Keratinocyte (primary cell): ENCODE data around the gene ST8SIA2. TPM values are rescaled to one million over a fixed set of nuclear protein-coding genes. Genes with fewer than 3 reads are reported as not detected.

ENCODE experiments used
- DNase-seq: peaks from one replicate; pipeline ENCODE4 v3.0.0-alpha.2; 2011; ENCODE audit warnings: low read depth, missing footprints, low spot score
- FAIRE-seq: peaks from 2 replicates; lab custom pipeline; 2011; peaks lifted over from hg19 to GRCh38; lab: Jason Lieb, UNC
- H2AFZ ChIP-seq: 2 replicates; pipeline ENCODE4 v1.6.0; 2012; ENCODE audit warnings: low read length, control low read depth, inconsistent platforms; ENCODE audit not compliant: control insufficient read depth
- H3K27ac ChIP-seq: 2 replicates; pipeline ENCODE4 v1.5.1; 2011; ENCODE audit warnings: low read length; ENCODE audit not compliant: control insufficient read depth, insufficient read depth
- H3K27me3 ChIP-seq: 3 replicates; pipeline ENCODE4 v1.6.0; 2011; ENCODE audit warnings: low read length; ENCODE audit not compliant: control insufficient read depth, insufficient read depth; ENCODE audit errors: extremely low read depth
- H3K36me3 ChIP-seq, 2 experiments: 2 replicates in 1 of 2; 3 replicates in 1 of 2; pipeline ENCODE4 v1.5.1; 2011; ENCODE audit warnings: low read length in 2 of 2, mild to moderate bottlenecking in 1 of 2; ENCODE audit not compliant: control insufficient read depth in 2 of 2, insufficient read depth in 2 of 2; ENCODE audit errors: extremely low read depth in 1 of 2
- H3K4me1 ChIP-seq: 3 replicates; pipeline ENCODE4 v1.5.1; 2011; ENCODE audit warnings: low read length; ENCODE audit not compliant: control insufficient read depth, insufficient read depth; ENCODE audit errors: extremely low read depth
- H3K4me2 ChIP-seq: 3 replicates; pipeline ENCODE4 v1.6.0; 2011; ENCODE audit warnings: low read depth, low read length; ENCODE audit not compliant: control insufficient read depth, insufficient read depth; ENCODE audit errors: extremely low read depth
- H3K4me3 ChIP-seq, 3 experiments: fragments of 200-600 bp in 1 of 3; sonication (generic) in 1 of 3; 2 replicates in 2 of 3; 3 replicates in 1 of 3; pipeline ENCODE4 v1.5.1; 2011 to 2016; ENCODE audit warnings: low read length in 3 of 3, mild to moderate bottlenecking in 3 of 3, control low read depth in 2 of 3, inconsistent platforms in 1 of 3, low read depth in 1 of 3, mixed read lengths in 1 of 3, mixed run types in 1 of 3, moderate library complexity in 1 of 3; ENCODE audit not compliant: control insufficient read depth in 2 of 3, insufficient read depth in 2 of 3; ENCODE audit errors: extremely low read depth in 1 of 3
- H3K79me2 ChIP-seq: 2 replicates; pipeline ENCODE4 v1.6.0; 2012; ENCODE audit warnings: low read length; ENCODE audit not compliant: control insufficient read depth, insufficient read depth
- H3K9ac ChIP-seq: 3 replicates; pipeline ENCODE4 v1.6.0; 2011; ENCODE audit warnings: low read length; ENCODE audit not compliant: control insufficient read depth, insufficient read depth; ENCODE audit errors: extremely low read depth
- H3K9me1 ChIP-seq: 3 replicates; pipeline ENCODE4 v1.6.0; 2011; ENCODE audit warnings: low read length; ENCODE audit not compliant: control insufficient read depth, insufficient read depth; ENCODE audit errors: extremely low read depth
- H3K9me3 ChIP-seq: 2 replicates; pipeline ENCODE4 v1.5.1; 2012; ENCODE audit warnings: low read depth, low read length; ENCODE audit not compliant: control insufficient read depth
- H4K20me1 ChIP-seq: 3 replicates; pipeline ENCODE4 v1.6.0; 2011; ENCODE audit warnings: low read length; ENCODE audit not compliant: control insufficient read depth, insufficient read depth; ENCODE audit errors: extremely low read depth
- EZH2 ChIP-seq: IDR thresholded peaks from one replicate; pipeline ENCODE4 v1.6.1; 2012; ENCODE audit warnings: inconsistent platforms, mild to moderate bottlenecking, low read length, moderate library complexity
- dilution Hi-C: fragments of 300-500 bp; cut with MboI; formaldehyde crosslinking; loops from one replicate; pipeline ENCODE4 v1.7.0; 2020; ENCODE audit warnings: low sequenced_read_pairs; ENCODE audit not compliant: extremely low pct_ligation_motif_present
- polyA plus RNA-seq, 5 experiments: library from polyadenylated mRNA; depleted of rRNA in 3 of 5; stranded (reverse) in 3 of 5; stranded (forward) in 1 of 5; unstranded in 1 of 5; fragments of >200 nt; gene quantifications; 1 replicate in 1 of 5; 2 replicates in 3 of 5; 3 replicates in 1 of 5; pipeline versions ENCODE4 v1.2.1 to v1.2.3, GENCODE V29; 2011 to 2012; ENCODE audit warnings: missing spikeins in 2 of 5, low read depth in 1 of 5, low replicate concordance in 1 of 5
- TF ChIP-seq, protein P1 (sequence below), 3 experiments: IDR thresholded peaks in 1 of 3; conservative IDR thresholded peaks in 1 of 3; optimal IDR thresholded peaks in 1 of 3; 2 replicates in 2 of 3; 3 replicates in 1 of 3; pipeline versions ENCODE3 to v1.5.1; 2011; ENCODE audit warnings: low read length in 3 of 3, mild to moderate bottlenecking in 3 of 3, moderate library complexity in 2 of 3, control low read depth in 1 of 3, inconsistent platforms in 1 of 3; ENCODE audit not compliant: insufficient read depth in 2 of 3; ENCODE audit errors: extremely low read depth in 1 of 3

ST8SIA2 gene
- polyA plus RNA-seq, 1 donor (not counting 4 experiments of a cell fraction or from before 2014, with no cell fraction given) = 0.22 TPM

DNA sequence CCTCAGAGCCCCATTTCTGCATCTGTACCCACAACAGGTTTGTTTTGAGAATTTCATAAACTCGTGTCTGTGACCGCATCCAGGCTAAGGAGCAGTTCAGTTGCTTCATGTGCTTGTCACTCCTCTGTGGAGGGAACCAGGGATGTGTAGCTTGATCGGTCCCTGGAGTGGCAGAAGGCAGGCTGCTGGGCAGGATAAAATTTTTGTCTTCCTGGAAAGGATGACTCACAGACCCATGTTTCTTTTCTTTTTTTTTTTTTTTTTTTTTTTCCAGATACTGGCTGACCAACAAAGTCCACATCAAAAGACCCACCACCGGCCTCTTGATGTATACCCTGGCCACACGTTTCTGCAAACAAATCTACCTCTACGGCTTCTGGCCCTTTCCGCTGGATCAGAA, 70.1 kb downstream of the ST8SIA2 start:
- no peak overlapping the region for H2AFZ ChIP-seq
- H3K36me3 ChIP-seq = no peaks in the 10 kb centered on the region
- FAIRE-seq = no peak
- dilution Hi-C loops = no loop called here
- no peak for DNase-seq
- H3K4me2 ChIP-seq = no peak overlapping the region
- TF ChIP-seq, protein P1, sequence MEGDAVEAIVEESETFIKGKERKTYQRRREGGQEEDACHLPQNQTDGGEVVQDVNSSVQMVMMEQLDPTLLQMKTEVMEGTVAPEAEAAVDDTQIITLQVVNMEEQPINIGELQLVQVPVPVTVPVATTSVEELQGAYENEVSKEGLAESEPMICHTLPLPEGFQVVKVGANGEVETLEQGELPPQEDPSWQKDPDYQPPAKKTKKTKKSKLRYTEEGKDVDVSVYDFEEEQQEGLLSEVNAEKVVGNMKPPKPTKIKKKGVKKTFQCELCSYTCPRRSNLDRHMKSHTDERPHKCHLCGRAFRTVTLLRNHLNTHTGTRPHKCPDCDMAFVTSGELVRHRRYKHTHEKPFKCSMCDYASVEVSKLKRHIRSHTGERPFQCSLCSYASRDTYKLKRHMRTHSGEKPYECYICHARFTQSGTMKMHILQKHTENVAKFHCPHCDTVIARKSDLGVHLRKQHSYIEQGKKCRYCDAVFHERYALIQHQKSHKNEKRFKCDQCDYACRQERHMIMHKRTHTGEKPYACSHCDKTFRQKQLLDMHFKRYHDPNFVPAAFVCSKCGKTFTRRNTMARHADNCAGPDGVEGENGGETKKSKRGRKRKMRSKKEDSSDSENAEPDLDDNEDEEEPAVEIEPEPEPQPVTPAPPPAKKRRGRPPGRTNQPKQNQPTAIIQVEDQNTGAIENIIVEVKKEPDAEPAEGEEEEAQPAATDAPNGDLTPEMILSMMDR (optimal IDR thresholded peaks at IDR 0.05 in 1 of 3, IDR thresholded peaks at IDR 0.05 in 1 of 3, conservative IDR thresholded peaks at IDR 0.05 in 1 of 3; ENCODE audit: extremely low read depth in 1 of 3, insufficient read depth in 2 of 3, low read length in 3 of 3) = no peak
- no peak for TF ChIP-seq EZH2
- H3K79me2 ChIP-seq = no peaks in the 10 kb centered on the region
- H3K4me3 ChIP-seq = no peak overlapping the region
- no peaks in the 10 kb centered on the region for H4K20me1 ChIP-seq
- no peak overlapping the region for H3K9ac ChIP-seq
- H3K9me3 ChIP-seq = no peaks in the 10 kb centered on the region
- no peaks in the 10 kb centered on the region for H3K27me3 ChIP-seq
- H3K27ac ChIP-seq = no peak overlapping the region
- H3K4me1 ChIP-seq = no peaks in the 10 kb centered on the region
- H3K9me1 ChIP-seq = no peaks in the 10 kb centered on the region

DNA sequence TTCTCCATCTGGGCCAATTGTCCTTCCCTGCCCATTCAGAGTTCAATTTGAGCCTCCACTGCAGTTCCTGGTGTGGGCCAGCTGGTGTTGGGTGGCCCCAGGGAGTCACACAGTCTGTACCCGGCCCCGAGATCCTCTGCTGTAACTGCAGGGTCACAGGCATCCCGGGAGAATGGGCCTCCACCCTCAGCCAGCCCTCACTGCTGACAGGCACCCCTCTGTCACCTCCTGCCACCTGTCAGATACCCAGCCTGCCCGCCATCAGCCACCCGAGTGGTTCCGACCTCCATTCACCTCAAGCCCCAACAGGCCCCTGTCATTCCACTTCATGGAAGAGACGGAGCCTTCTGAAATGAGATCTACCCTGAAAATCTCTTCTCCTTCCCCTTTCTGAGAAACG, 73.2 kb downstream of the ST8SIA2 start:
- no peak for TF ChIP-seq EZH2
- TF ChIP-seq, protein P1 (optimal IDR thresholded peaks at IDR 0.05 in 1 of 3, IDR thresholded peaks at IDR 0.05 in 1 of 3, conservative IDR thresholded peaks at IDR 0.05 in 1 of 3; ENCODE audit: extremely low read depth in 1 of 3, insufficient read depth in 2 of 3, low read length in 3 of 3) = no peak
- Histone ChIP-seq H3K9me1 (no peaks in the 10 kb centered on the region), H3K4me1 (no peaks in the 10 kb centered on the region), H3K79me2 (no peaks in the 10 kb centered on the region), H3K4me3 (no peak overlapping the region), H3K9ac (no peak overlapping the region), H3K36me3 (no peaks in the 10 kb centered on the region), H3K27me3 (no peaks in the 10 kb centered on the region), H2AFZ (no peak overlapping the region), H3K4me2 (no peak overlapping the region), H3K27ac (no peak overlapping the region), H4K20me1 (no peaks in the 10 kb centered on the region), H3K9me3 (no peaks in the 10 kb centered on the region)
- FAIRE-seq (no peak), DNase-seq (no peak)
- dilution Hi-C loops = no loop called here
